Activated CD8-positive, alpha-beta T cell treated with anti-CD3 and anti-CD28 coated beads for 36 hours (primary cell): Measurements from ENCODE around the gene PMEL. TPM values are rescaled to one million over a fixed set of nuclear protein-coding genes. Genes with fewer than 3 reads are reported as not detected.

Experiments
- ATAC-seq: fragments of 200-7000 bp; cut with Tn5 transposase; one replicate; pipeline ENCODE4 v1.10.0; 2021; ENCODE audit warnings: mild to moderate bottlenecking, moderate library complexity
- CTCF ChIA-PET: fragments of 350-600 bp; sonication (Branson Sonifier 250); formaldehyde crosslinking; loops from one replicate; lab custom pipeline; 2021; ENCODE audit warnings: antibody characterized with exemption; lab: Charles Lee
- POLR2A ChIA-PET: fragments of 350-600 bp; sonication (Branson Sonifier 250); formaldehyde crosslinking; loops from one replicate; lab custom pipeline; 2021; ENCODE audit warnings: antibody characterized with exemption; lab: Charles Lee
- DNase-seq: peaks from one replicate; pipeline ENCODE4 v3.0.0-alpha.2; 2020
- H3K27ac Mint-ChIP-seq: one replicate; pipeline ENCODE4 v1.8.0; 2021; ENCODE audit warnings: mild to moderate bottlenecking, mixed read lengths
- H3K27me3 Mint-ChIP-seq: one replicate; pipeline ENCODE4 v1.8.0; 2021; ENCODE audit warnings: mixed read lengths
- H3K36me3 Mint-ChIP-seq: one replicate; pipeline ENCODE4 v1.8.0; 2021; ENCODE audit warnings: low read depth, mixed read lengths
- H3K4me1 Mint-ChIP-seq: one replicate; pipeline ENCODE4 v1.8.0; 2021; ENCODE audit warnings: low read depth, mixed read lengths
- H3K4me3 Mint-ChIP-seq: one replicate; pipeline ENCODE4 v1.8.0; 2021; ENCODE audit warnings: mild to moderate bottlenecking, moderate library complexity, mixed read lengths
- H3K9me3 Mint-ChIP-seq: one replicate; pipeline ENCODE4 v1.8.0; 2021; ENCODE audit warnings: mixed read lengths
- intact Hi-C: fragments of 100-400 bp; cut with micrococcal nuclease; formaldehyde crosslinking; loops from one replicate; pipeline ENCODE4 v1.10.0; 2022
- total RNA-seq, 2 experiments: library from RNA; stranded (reverse); gene quantifications; one replicate each; pipeline ENCODE4 v1.2.3, GENCODE V29; 2021
- TF ChIP-seq, protein P1 (sequence below): fragments of 200-600 bp; IDR thresholded peaks from one replicate; pipeline ENCODE4 v1.8.0; 2022; ENCODE audit warnings: antibody characterized with exemption, mild to moderate bottlenecking

Gene PMEL
- total RNA-seq, 2 experiments from 2014 or later = 0.65 to 1.2 TPM

DNA sequence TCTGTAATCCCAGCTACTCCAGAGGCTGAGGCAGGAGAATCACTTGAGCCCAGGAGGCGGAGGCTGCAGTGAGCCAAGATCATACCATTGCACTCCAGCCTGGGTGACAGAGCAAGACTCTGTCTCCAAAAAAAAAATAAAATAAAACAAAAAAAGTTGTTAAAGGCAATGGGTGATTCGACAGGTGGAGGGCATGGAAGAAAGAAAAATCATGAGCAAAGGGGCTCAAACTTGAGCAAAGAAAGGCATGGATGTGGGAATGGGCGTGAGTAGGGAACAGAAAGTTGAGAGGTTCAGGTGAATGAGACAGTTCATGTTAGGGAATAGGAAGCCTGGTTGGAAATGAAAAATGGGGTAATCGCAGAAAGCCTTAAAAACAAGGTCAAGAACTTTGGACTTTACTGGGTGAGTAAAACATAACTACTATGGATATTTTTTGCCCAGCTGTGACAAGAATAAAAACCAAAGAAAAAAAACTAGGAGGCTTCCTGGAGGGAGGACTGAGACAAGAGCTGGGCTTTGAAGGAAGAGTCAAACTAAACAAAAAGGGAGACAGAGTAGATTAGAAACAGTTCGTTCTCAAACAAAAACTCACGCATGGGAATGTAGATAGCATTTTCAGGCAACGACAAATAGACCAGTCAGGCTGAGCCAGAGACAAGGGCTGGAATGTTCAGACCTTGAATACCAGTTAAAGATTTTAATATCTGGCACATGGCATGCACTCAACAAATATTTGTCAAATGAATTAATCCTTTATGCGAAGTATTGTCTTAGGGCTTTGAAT lies 56.9 kb downstream of the PMEL start:
- ATAC-seq = no peak
- intact Hi-C loops = no loop called here
- CTCF ChIA-PET = no interaction called here
- Mint-ChIP-seq H3K4me1 (peaks cover 14% of the 10 kb centered on the region), H3K36me3 (peaks cover 11% of the 10 kb centered on the region), H3K27me3 (no peaks in the 10 kb centered on the region), H3K4me3 (no peak overlapping the region), H3K27ac (no peak overlapping the region), H3K9me3 (no peaks in the 10 kb centered on the region)
- POLR2A ChIA-PET = no interaction called here
- DNase-seq = no peak
- TF ChIP-seq, protein P1, sequence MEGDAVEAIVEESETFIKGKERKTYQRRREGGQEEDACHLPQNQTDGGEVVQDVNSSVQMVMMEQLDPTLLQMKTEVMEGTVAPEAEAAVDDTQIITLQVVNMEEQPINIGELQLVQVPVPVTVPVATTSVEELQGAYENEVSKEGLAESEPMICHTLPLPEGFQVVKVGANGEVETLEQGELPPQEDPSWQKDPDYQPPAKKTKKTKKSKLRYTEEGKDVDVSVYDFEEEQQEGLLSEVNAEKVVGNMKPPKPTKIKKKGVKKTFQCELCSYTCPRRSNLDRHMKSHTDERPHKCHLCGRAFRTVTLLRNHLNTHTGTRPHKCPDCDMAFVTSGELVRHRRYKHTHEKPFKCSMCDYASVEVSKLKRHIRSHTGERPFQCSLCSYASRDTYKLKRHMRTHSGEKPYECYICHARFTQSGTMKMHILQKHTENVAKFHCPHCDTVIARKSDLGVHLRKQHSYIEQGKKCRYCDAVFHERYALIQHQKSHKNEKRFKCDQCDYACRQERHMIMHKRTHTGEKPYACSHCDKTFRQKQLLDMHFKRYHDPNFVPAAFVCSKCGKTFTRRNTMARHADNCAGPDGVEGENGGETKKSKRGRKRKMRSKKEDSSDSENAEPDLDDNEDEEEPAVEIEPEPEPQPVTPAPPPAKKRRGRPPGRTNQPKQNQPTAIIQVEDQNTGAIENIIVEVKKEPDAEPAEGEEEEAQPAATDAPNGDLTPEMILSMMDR = no peak

DNA sequence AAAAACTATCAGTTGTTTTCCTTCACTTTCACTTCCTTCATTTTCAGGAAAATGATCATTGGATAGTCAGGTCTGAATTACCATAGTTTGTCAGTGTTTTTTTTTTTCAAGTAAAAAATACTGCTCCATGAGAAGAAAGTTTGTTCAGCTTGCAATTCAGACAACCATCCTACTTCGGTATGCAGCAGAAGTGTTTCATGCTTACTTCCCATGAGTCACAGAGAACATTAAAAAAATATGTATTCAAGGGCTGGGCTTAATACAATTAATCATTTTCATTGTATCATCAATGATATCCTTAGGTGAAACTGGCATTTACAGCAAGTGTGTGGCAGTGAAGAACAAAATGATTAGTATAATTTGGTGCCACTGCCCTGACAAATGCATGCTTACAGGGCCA lies 59.8 kb downstream of the PMEL start:
- no peak for ATAC-seq
- no peak overlapping the region for H3K4me3 Mint-ChIP-seq
- no peaks in the 10 kb centered on the region for H3K27me3 Mint-ChIP-seq
- H3K27ac Mint-ChIP-seq = no peak overlapping the region
- CTCF ChIA-PET = no interaction called here
- TF ChIP-seq, protein P1 = no peak
- POLR2A ChIA-PET = no interaction called here
- peaks cover 6% of the 10 kb centered on the region for H3K36me3 Mint-ChIP-seq
- H3K9me3 Mint-ChIP-seq = no peaks in the 10 kb centered on the region
- H3K4me1 Mint-ChIP-seq = peaks cover 3% of the 10 kb centered on the region
- intact Hi-C loops = no loop called here
- DNase-seq = no peak

Other genes starting within 250 kb of the PMEL start
- 10 to 100 TPM; 79.0 to 84.6 TPM for gene BLOC1S1, start 250.0 kb downstream of the PMEL start, total RNA-seq
- 1 to 10 TPM; 5.3 to 6.8 TPM for gene RDH5, start 245.6 kb downstream of the PMEL start, total RNA-seq
- 100 to 1,000 TPM in 1 of 2 experiments, 10 to 100 TPM in 1; 99.6 to 101 TPM for gene CD63, start 237.0 kb downstream of the PMEL start, total RNA-seq
- gene GDF11, start 222.9 kb downstream of the PMEL start, total RNA-seq = 1 to 10 TPM; 7.4 to 9.3 TPM
- gene SARNP, start 148.3 kb downstream of the PMEL start, total RNA-seq = 10 to 100 TPM; 93.9 to 94.0 TPM
- gene ORMDL2, start 148.0 kb downstream of the PMEL start, total RNA-seq = 10 to 100 TPM; 24.2 to 27.0 TPM
- 10 to 100 TPM; 23.1 to 23.7 TPM for gene DNAJC14, start 136.5 kb downstream of the PMEL start, total RNA-seq
- gene MMP19, start 123.1 kb downstream of the PMEL start, total RNA-seq = not detected
- gene PYM1, start 38.1 kb downstream of the PMEL start, total RNA-seq = 10 to 100 TPM; 22.1 to 22.9 TPM
- 100 to 1,000 TPM; 350 to 353 TPM for gene DGKA, start 34.9 kb downstream of the PMEL start, total RNA-seq
- 10 to 100 TPM; 86.7 to 90.1 TPM for gene CDK2, start 788 bp upstream of the PMEL start, total RNA-seq
- 10 to 100 TPM; 26.0 to 32.4 TPM for gene RAB5B, start 8.0 kb upstream of the PMEL start, total RNA-seq
- gene SUOX, start 31.2 kb upstream of the PMEL start, total RNA-seq = 1 to 10 TPM; 4.6 to 6.2 TPM
- 10 to 100 TPM; 20.5 to 20.8 TPM for gene IKZF4, start 55.0 kb upstream of the PMEL start, total RNA-seq
- 10 to 100 TPM; 29.7 to 29.8 TPM for gene RPS26, start 75.9 kb upstream of the PMEL start, total RNA-seq
- gene ERBB3, start 114.1 kb upstream of the PMEL start, total RNA-seq = under 1 TPM; 0.98 to 0.99 TPM
- 100 to 1,000 TPM; 447 to 455 TPM for gene PA2G4, start 138.5 kb upstream of the PMEL start, total RNA-seq
- 1,000 to 10,000 TPM; 5,401 to 5,452 TPM for gene RPL41, start 150.6 kb upstream of the PMEL start, total RNA-seq
- 1 to 10 TPM; 6.8 to 7.2 TPM for gene ZC3H10, start 152.2 kb upstream of the PMEL start, total RNA-seq
- gene ESYT1, start 162.2 kb upstream of the PMEL start, total RNA-seq = 100 to 1,000 TPM; 154 to 160 TPM
- gene MYL6B, start 186.5 kb upstream of the PMEL start, total RNA-seq = 10 to 100 TPM; 60.3 to 66.9 TPM
- 100 to 1,000 TPM; 647 to 663 TPM for gene MYL6, start 192.3 kb upstream of the PMEL start, total RNA-seq
- gene SMARCC2, start 223.4 kb upstream of the PMEL start, total RNA-seq = 10 to 100 TPM; 79.3 to 87.9 TPM